ENCODE results near the gene RELN. TPM values are rescaled to one million over a fixed set of nuclear protein-coding genes. Genes with fewer than 3 reads are reported as not detected.

Gene RELN
- total and polyA plus RNA-seq, 9 of the 15 experiments (the other 6 are each of a cell fraction or from before 2014, with no cell fraction given): 12.9 to 43.2 (median 18.1) TPM

GRCh38 chr7:103560136-103560535, 429.3 kb downstream of the RELN start (continued):
- no peak for TF ChIP-seq HNRNPL (IDR thresholded peaks at IDR 0.05; ENCODE audit: low read depth, low read length)
- TF ChIP-seq ZFP30 (CRISPR knock-in tag; IDR thresholded peaks at IDR 0.05; ENCODE audit: borderline replicate concordance): no peak

GRCh38 chr7:103551016-103551415, 438.4 kb downstream of the RELN start:
- H3K27ac ChIP-seq (ENCODE audit: extremely low read depth, low read depth, low read length): no peak overlapping the region
- H3K36me3 ChIP-seq (ENCODE audit: control insufficient read depth, insufficient read depth, low read length): peaks cover 17% of the 10 kb centered on the region
- WGBS (ENCODE audit: insufficient coverage, low coverage, missing lambda C conversion rate): 79% methylated on average over 12 of the region's 12 CpGs
- H3K9me1 ChIP-seq (ENCODE audit: control insufficient read depth, insufficient read depth, low read length): no peaks in the 10 kb centered on the region
- no peak overlapping the region for H2AFZ ChIP-seq (ENCODE audit: low read depth, low read length)
- H3K4me1 ChIP-seq (replicated peaks in 1 of 2; ENCODE audit: control insufficient read depth in 2 of 2, insufficient read depth in 2 of 2, low read length in 2 of 2): no peaks in the 10 kb centered on the region
- intact Hi-C loops (cut with micrococcal nuclease) (no loop called here), in situ Hi-C loops (cut with MboI) (loop anchor here (25.0 kb wide), 1 partner anchor 1361 kb away; no protein-coding TSS in a partner anchor)
- ATAC-seq: no peak
- no peaks in the 10 kb centered on the region for H4K20me1 ChIP-seq (replicated peaks; ENCODE audit: control insufficient read depth, insufficient read depth, low read length)
- H3K4me2 ChIP-seq (ENCODE audit: insufficient read depth, low read length): no peak overlapping the region
- BruUV-seq (replicated peaks): no TSS peak
- ChIA-PET POLR2A (interaction anchor here (0.6 kb wide), 1 partner anchor 500 kb away, joined by 3 read pairs; no protein-coding TSS in a partner anchor), CTCF (ENCODE audit: low intra/inter-chr PET ratio) (no interaction called here)
- no peak for FAIRE-seq
- H3K4me3 ChIP-seq: no peak overlapping the region
- no peaks in the 10 kb centered on the region for H3K27me3 ChIP-seq (ENCODE audit: control insufficient read depth in 2 of 2, insufficient read depth in 2 of 2, low read length in 2 of 2)
- DNase-seq (ENCODE audit: extremely low read depth in 1 of 4, low spot score in 3 of 4): no peak
- no peaks in the 10 kb centered on the region for H3K79me2 ChIP-seq (ENCODE audit: control insufficient read depth, insufficient read depth, low read length)
- no peaks in the 10 kb centered on the region for H3K9me3 ChIP-seq (replicated peaks; ENCODE audit: control insufficient read depth, insufficient read depth, low read depth, low read length)
- H3K9ac ChIP-seq (ENCODE audit: insufficient read depth in 1 of 2, low read depth in 2 of 2, low read length in 2 of 2): no peak overlapping the region
- no peak for TF ChIP-seq CLOCK (CRISPR knock-in tag; IDR thresholded peaks at IDR 0.05; ENCODE audit: borderline replicate concordance)
- TF ChIP-seq ZNF589 (CRISPR knock-in tag; IDR thresholded peaks at IDR 0.05; ENCODE audit: low read depth): 0 out of 2 replicates have a peak, but pooled peaks have one; percentile 10
- TF ChIP-seq TAF15 (IDR thresholded peaks at IDR 0.05; ENCODE audit: low read depth, low read length): no peak
